A549 (cell line): Measurements from ENCODE around the gene XRN1. TPM values are rescaled to one million over a fixed set of nuclear protein-coding genes. Genes with fewer than 3 reads are reported as not detected.

Source experiments
- ATAC-seq, 2 experiments: fragments of 200-7000 bp in 1 of 2; fragments of >200 bp in 1 of 2; cut with Nextera tagmentation in 1 of 2; cut with Tn5 transposase in 1 of 2; 3 replicates each; pipeline versions ENCODE4 v1.8.0 to v1.9.1; 2018 to 2020; ENCODE audit warnings: mild to moderate bottlenecking in 1 of 2, moderate library complexity in 1 of 2
- CTCF ChIA-PET: fragments of 300-600 bp; sonication (Branson Sonifier 250); formaldehyde crosslinking; extraction: SDS; loops from one replicate; lab custom pipeline; 2021; ENCODE audit warnings: antibody characterized with exemption, inconsistent platforms; lab: Yijun Ruan, JAX
- POLR2A ChIA-PET: fragments of 350-600 bp; formaldehyde crosslinking; extraction: SDS; loops from one replicate; lab custom pipeline; 2021; ENCODE audit warnings: antibody characterized with exemption, inconsistent platforms; lab: Yijun Ruan, JAX
- DNase-seq, 2 experiments: peaks; one replicate each; pipeline versions ENCODE4 v3.0.0 to v3.0.0-alpha.2; 2011 to 2016; ENCODE audit warnings: low read depth in 1 of 2, low spot score in 1 of 2
- FAIRE-seq: peaks from 2 replicates; lab custom pipeline; 2011; peaks lifted over from hg19 to GRCh38; lab: Jason Lieb, UNC
- H3K27ac ChIP-seq, 2 experiments: fragments of >200 bp; sonication (Bioruptor Twin); formaldehyde crosslinking; 3 replicates each; pipeline ENCODE4 v1.5.1; 2016 to 2017
- H3K4me1 ChIP-seq: fragments of >200 bp; sonication (Bioruptor Twin); formaldehyde crosslinking; 3 replicates; pipeline ENCODE4 v1.6.1; 2016
- H3K4me2 ChIP-seq: fragments of >200 bp; sonication (Bioruptor Twin); formaldehyde crosslinking; 3 replicates; pipeline ENCODE4 v1.6.1; 2016
- H3K4me3 ChIP-seq: fragments of >200 bp; sonication (Bioruptor Twin); formaldehyde crosslinking; 3 replicates; pipeline ENCODE4 v1.5.1; 2016
- H3K9me3 ChIP-seq: fragments of >200 bp; sonication (Bioruptor Twin); formaldehyde crosslinking; 3 replicates; pipeline ENCODE4 v1.6.1; 2016
- CBX8 ChIP-seq: fragments of 200-600 bp; sonication (generic); IDR thresholded peaks from 2 replicates; pipeline ENCODE4 v1.6.1; 2016
- E2F6 ChIP-seq: IDR thresholded peaks from 2 replicates; pipeline ENCODE4 v1.6.1; 2012; ENCODE audit warnings: low read depth, borderline replicate concordance
- EP300 ChIP-seq, 2 experiments: fragments of >200 bp; sonication (Bioruptor Twin); formaldehyde crosslinking; IDR thresholded peaks; 2 replicates in 1 of 2; 3 replicates in 1 of 2; pipeline ENCODE4 v1.6.1; 2016 to 2017
- JUNB ChIP-seq: fragments of >200 bp; sonication (Bioruptor Twin); formaldehyde crosslinking; IDR thresholded peaks from 2 replicates; pipeline ENCODE4 v1.6.1; 2016
- KDM1A ChIP-seq: fragments of 200-600 bp; sonication (generic); IDR thresholded peaks from 2 replicates; pipeline ENCODE4 v1.6.1; 2016; ENCODE audit warnings: low read depth, mild to moderate bottlenecking
- MAFK ChIP-seq: fragments of 450-650 bp; IDR thresholded peaks from 2 replicates; pipeline ENCODE4 v1.6.1; 2014; ENCODE audit not compliant: partially characterized antibody
- MAZ ChIP-seq: fragments of 150-350 bp; IDR thresholded peaks from 2 replicates; pipeline ENCODE4 v1.6.1; 2014; ENCODE audit warnings: antibody characterized with exemption, low read depth, low read length, borderline replicate concordance
- NFE2L2 ChIP-seq: fragments of 150-350 bp; conservative IDR thresholded peaks from 2 replicates; pipeline ENCODE4 v1.6.1; 2014; ENCODE audit warnings: low read length
- NR3C1 ChIP-seq: fragments of >200 bp; sonication (Bioruptor Twin); formaldehyde crosslinking; IDR thresholded peaks from 3 replicates; pipeline ENCODE4 v1.6.1; 2017
- PHF8 ChIP-seq: fragments of 200-600 bp; sonication (generic); IDR thresholded peaks from 2 replicates; pipeline ENCODE4 v1.6.1; 2016; ENCODE audit warnings: low read depth, mild to moderate bottlenecking, antibody characterized with exemption, moderate library complexity, borderline replicate concordance
- RCOR1 ChIP-seq: fragments of 150-350 bp; IDR thresholded peaks from 2 replicates; pipeline ENCODE4 v1.6.1; 2014; ENCODE audit warnings: antibody characterized with exemption, low read length, low read depth
- REST ChIP-seq: fragments of 200-600 bp; sonication (generic); IDR thresholded peaks from 2 replicates; pipeline ENCODE4 v1.6.1; 2016; ENCODE audit warnings: antibody characterized with exemption, mild to moderate bottlenecking, moderate library complexity
- RFX5 ChIP-seq: fragments of 450-650 bp; IDR thresholded peaks from 2 replicates; pipeline ENCODE4 v1.7.1; 2014; ENCODE audit warnings: antibody characterized with exemption, mild to moderate bottlenecking, moderate library complexity
- RNF2 ChIP-seq: fragments of 200-600 bp; sonication (generic); IDR thresholded peaks from 2 replicates; pipeline ENCODE4 v1.6.1; 2016; ENCODE audit warnings: low read depth, mild to moderate bottlenecking, antibody characterized with exemption, moderate library complexity, borderline replicate concordance
- ZFP36 ChIP-seq: fragments of 450-650 bp; IDR thresholded peaks from 2 replicates; pipeline ENCODE4 v1.6.1; 2014; ENCODE audit warnings: borderline replicate concordance; ENCODE audit not compliant: partially characterized antibody
- WGBS: methylation state at CpG from one replicate; pipeline ENCODE4 v1.1.6; 2017; ENCODE audit errors: missing lambda C conversion rate; 5-methylcytosine and 5-hydroxymethylcytosine counted together
- polyA plus RNA-seq, 4 experiments: library from polyadenylated mRNA; depleted of rRNA in 3 of 4; stranded (reverse); fragments of >200 nt; fragmentation: RNase III in 1 of 4; extraction: RNeasy Plus Mini Kit Qiagen cat#74134 plus additional on column Dnase treatment in 1 of 4; gene quantifications; 2 replicates in 3 of 4; 3 replicates in 1 of 4; pipeline ENCODE4 v1.2.3, GENCODE V29; 2011 to 2017

Gene XRN1
- polyA plus RNA-seq, 2 of the 4 experiments (the other 2 are of a cell fraction), result 4.2 to 22.6 TPM

- ATAC-seq (no peak), DNase-seq (no peak), FAIRE-seq (no peak)
- POLR2A ChIA-PET, result no interaction called here
- 74% methylated on average over 1 of the region's 1 CpG for WGBS
- H3K9me3 ChIP-seq, result no peaks in the 10 kb centered on the region
- CTCF ChIA-PET, result interaction anchor here (0.7 to 1.5 kb wide), 3 partner anchors 17 to 120 kb away, joined by 3 read pairs; no protein-coding TSS in a partner anchor
- H3K27ac ChIP-seq, result no peak overlapping the region
- no peak overlapping the region for H3K4me3 ChIP-seq
- TF ChIP-seq REST (no peak), RFX5 (no peak), EP300 (IDR thresholded peaks at IDR 0.05) (no peak)
- H3K4me2 ChIP-seq, result no peak overlapping the region
- no peaks in the 10 kb centered on the region for H3K4me1 ChIP-seq
Measured at GRCh38 chr3:142296507-142296906, 151.3 kb downstream of the XRN1 start.

- Histone ChIP-seq H3K4me3 (no peak overlapping the region), H3K9me3 (peaks cover 27% of the 10 kb centered on the region), H3K4me1 (no peaks in the 10 kb centered on the region), H3K27ac (no peak overlapping the region), H3K4me2 (no peak overlapping the region)
- CTCF ChIA-PET, result interaction anchor here (1.8 kb wide), 2 partner anchors 9 to 163 kb away, joined by 5 to 7 read pairs; no protein-coding TSS in a partner anchor
- POLR2A ChIA-PET, result no interaction called here
- peak in 1 of 2 experiments; percentile 13 for DNase-seq
- no peak for ATAC-seq
- no peak for TF ChIP-seq JUNB
- no peak for TF ChIP-seq MAFK
- peak; percentile 92 for TF ChIP-seq ZFP36
- no peak for FAIRE-seq
- WGBS, result 75% methylated on average over 5 of the region's 5 CpGs
Measured at GRCh38 chr3:142287866-142288638, 159.8 kb downstream of the XRN1 start.

GRCh38 chr3:142285083-142285517 is 162.7 kb downstream of the XRN1 start:
- CTCF ChIA-PET, result interaction anchor here (0.5 kb wide), 1 partner anchor 76 kb away, joined by 3 read pairs; no protein-coding TSS in a partner anchor
- H3K27ac ChIP-seq, result no peak overlapping the region
- DNase-seq (no peak), ATAC-seq (no peak), FAIRE-seq (no peak)
- 28% methylated on average over 2 of the region's 2 CpGs for WGBS
- peaks cover 27% of the 10 kb centered on the region for H3K9me3 ChIP-seq
- no peak overlapping the region for H3K4me3 ChIP-seq
- no peak for TF ChIP-seq NFE2L2
- TF ChIP-seq RNF2, result no peak
- no peak for TF ChIP-seq CBX8
- no peak for TF ChIP-seq NR3C1
- no peak for TF ChIP-seq PHF8
- TF ChIP-seq MAZ, result no peak
- no peak for TF ChIP-seq KDM1A
- TF ChIP-seq REST, result no peak
- TF ChIP-seq E2F6, result no peak
- no peak for TF ChIP-seq RCOR1
- POLR2A ChIA-PET, result no interaction called here
- no peak overlapping the region for H3K4me2 ChIP-seq
- no peaks in the 10 kb centered on the region for H3K4me1 ChIP-seq
